ENCODE data around the gene LTBP1.

GRCh38 chr2:33021542-33022227 is 74.9 kb downstream of the LTBP1 start:
- TF ChIP-seq CTCF (IDR thresholded peaks at IDR 0.05) (no peak), EZH2 (IDR thresholded peaks at IDR 0.05; ENCODE audit: borderline replicate concordance, insufficient read depth, low read depth, low read length, poor library complexity, severe bottlenecking) (no peak)
